Measurements from ENCODE around the gene SMAD3.

DNA sequence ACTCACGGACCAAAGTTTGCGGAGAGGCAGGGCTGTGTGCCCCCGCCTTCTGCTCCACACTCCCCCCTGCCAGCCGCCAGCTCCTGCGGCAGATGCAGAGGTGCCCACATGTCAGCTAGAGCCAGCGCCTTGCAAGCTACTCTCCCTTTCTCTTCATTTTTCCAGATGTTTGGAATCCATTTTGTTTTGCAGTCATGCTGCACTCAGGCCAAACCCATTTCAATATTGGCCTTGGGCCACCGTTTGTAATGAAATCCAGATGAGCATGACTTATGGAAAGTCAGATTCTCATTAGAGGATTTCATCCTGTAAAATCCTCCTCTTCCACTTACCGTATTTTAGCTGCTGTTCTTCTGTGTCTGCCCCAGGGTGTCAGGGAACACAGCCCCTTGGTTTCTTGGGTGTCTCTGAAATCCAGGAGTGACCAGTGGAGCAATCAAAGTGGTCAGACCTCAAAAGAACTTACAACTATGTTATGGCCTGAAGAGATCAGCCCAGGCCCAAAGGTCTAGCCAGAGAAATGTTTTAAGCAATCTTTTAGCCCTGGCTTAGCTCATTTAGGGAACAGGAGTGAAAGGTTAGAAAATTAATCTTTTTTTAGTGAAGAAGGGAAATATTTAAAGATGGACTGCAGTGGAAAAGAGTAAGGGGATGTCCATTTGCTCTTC, 123.3 kb downstream of the SMAD3 start:
- TF ChIP-seq EZH2 (IDR thresholded peaks at IDR 0.05; ENCODE audit: borderline replicate concordance, insufficient read depth, low read length, poor library complexity, severe bottlenecking) = no peak
- TF ChIP-seq, protein P1, sequence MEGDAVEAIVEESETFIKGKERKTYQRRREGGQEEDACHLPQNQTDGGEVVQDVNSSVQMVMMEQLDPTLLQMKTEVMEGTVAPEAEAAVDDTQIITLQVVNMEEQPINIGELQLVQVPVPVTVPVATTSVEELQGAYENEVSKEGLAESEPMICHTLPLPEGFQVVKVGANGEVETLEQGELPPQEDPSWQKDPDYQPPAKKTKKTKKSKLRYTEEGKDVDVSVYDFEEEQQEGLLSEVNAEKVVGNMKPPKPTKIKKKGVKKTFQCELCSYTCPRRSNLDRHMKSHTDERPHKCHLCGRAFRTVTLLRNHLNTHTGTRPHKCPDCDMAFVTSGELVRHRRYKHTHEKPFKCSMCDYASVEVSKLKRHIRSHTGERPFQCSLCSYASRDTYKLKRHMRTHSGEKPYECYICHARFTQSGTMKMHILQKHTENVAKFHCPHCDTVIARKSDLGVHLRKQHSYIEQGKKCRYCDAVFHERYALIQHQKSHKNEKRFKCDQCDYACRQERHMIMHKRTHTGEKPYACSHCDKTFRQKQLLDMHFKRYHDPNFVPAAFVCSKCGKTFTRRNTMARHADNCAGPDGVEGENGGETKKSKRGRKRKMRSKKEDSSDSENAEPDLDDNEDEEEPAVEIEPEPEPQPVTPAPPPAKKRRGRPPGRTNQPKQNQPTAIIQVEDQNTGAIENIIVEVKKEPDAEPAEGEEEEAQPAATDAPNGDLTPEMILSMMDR (IDR thresholded peaks at IDR 0.05; ENCODE audit: poor library complexity, severe bottlenecking) = no peak
- TF ChIP-seq, protein P2, sequence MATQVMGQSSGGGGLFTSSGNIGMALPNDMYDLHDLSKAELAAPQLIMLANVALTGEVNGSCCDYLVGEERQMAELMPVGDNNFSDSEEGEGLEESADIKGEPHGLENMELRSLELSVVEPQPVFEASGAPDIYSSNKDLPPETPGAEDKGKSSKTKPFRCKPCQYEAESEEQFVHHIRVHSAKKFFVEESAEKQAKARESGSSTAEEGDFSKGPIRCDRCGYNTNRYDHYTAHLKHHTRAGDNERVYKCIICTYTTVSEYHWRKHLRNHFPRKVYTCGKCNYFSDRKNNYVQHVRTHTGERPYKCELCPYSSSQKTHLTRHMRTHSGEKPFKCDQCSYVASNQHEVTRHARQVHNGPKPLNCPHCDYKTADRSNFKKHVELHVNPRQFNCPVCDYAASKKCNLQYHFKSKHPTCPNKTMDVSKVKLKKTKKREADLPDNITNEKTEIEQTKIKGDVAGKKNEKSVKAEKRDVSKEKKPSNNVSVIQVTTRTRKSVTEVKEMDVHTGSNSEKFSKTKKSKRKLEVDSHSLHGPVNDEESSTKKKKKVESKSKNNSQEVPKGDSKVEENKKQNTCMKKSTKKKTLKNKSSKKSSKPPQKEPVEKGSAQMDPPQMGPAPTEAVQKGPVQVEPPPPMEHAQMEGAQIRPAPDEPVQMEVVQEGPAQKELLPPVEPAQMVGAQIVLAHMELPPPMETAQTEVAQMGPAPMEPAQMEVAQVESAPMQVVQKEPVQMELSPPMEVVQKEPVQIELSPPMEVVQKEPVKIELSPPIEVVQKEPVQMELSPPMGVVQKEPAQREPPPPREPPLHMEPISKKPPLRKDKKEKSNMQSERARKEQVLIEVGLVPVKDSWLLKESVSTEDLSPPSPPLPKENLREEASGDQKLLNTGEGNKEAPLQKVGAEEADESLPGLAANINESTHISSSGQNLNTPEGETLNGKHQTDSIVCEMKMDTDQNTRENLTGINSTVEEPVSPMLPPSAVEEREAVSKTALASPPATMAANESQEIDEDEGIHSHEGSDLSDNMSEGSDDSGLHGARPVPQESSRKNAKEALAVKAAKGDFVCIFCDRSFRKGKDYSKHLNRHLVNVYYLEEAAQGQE (IDR thresholded peaks at IDR 0.05; ENCODE audit: borderline replicate concordance) = no peak
- no peak for TF ChIP-seq POLR2AphosphoS5 (IDR thresholded peaks at IDR 0.05)
- no peak for TF ChIP-seq TAF1 (IDR thresholded peaks at IDR 0.05; ENCODE audit: low read depth)
- TF ChIP-seq EP300 (conservative IDR thresholded peaks at IDR 0.05; ENCODE audit: poor library complexity, severe bottlenecking) = no peak
- no peak for TF ChIP-seq RAD21 (conservative IDR thresholded peaks at IDR 0.05)
- no peak for TF ChIP-seq SMC3 (conservative IDR thresholded peaks at IDR 0.05; ENCODE audit: poor library complexity)

Measured in neural cell (in vitro differentiated cells).